ENCODE data around the gene CDC37L1.

- TF ChIP-seq EZH2phosphoT487 (IDR thresholded peaks at IDR 0.05; ENCODE audit: insufficient read depth, low read depth), result no peak
- TF ChIP-seq EZH2 (IDR thresholded peaks at IDR 0.05; ENCODE audit: insufficient read depth, poor library complexity, severe bottlenecking), result no peak
These were observed 69.2 kb downstream of the CDC37L1 start for GRCh38 chr9:4748612-4749011.
